Suprapubic skin (tissue), 4 donors: ENCODE data around the gene GAP43. TPM values are rescaled to one million over a fixed set of nuclear protein-coding genes. Genes with fewer than 3 reads are reported as not detected.
"Not testable (repeated sequence)": the region's sequence is repeated elsewhere in the genome, so short reads cannot be mapped to it uniquely, and the experiment has no call there.

Source experiments
- DNase-seq, 2 donors: peaks; one replicate each; pipeline ENCODE4 v3.0.0-alpha.2; 2019; ENCODE audit warnings: low spot score in 2 of 2
- H3K27ac ChIP-seq: fragments of 200-600 bp; sonication (generic); one replicate; pipeline ENCODE4 v1.5.1; 2019
- H3K27me3 ChIP-seq: fragments of 200-600 bp; sonication (generic); one replicate; pipeline ENCODE4 v1.5.1; 2019
- H3K36me3 ChIP-seq: fragments of 200-600 bp; sonication (generic); one replicate; pipeline ENCODE4 v1.5.1; 2019
- H3K4me1 ChIP-seq: fragments of 200-600 bp; sonication (generic); one replicate; pipeline ENCODE4 v1.5.1; 2019
- H3K4me3 ChIP-seq: fragments of 200-600 bp; sonication (generic); one replicate; pipeline ENCODE4 v1.5.1; 2019; ENCODE audit warnings: mild to moderate bottlenecking
- H3K9me3 ChIP-seq: fragments of 200-600 bp; sonication (generic); one replicate; pipeline ENCODE4 v1.5.1; 2019
- CTCF ChIP-seq, 2 donors: fragments of 200-600 bp in 1 of 2; fragments of 450-650 bp in 1 of 2; sonication (generic) in 1 of 2; IDR thresholded peaks; one replicate each; pipeline ENCODE4 v1.5.1; 2016 to 2019; ENCODE audit warnings: antibody characterized with exemption in 2 of 2, mild to moderate bottlenecking in 1 of 2, moderate library complexity in 1 of 2
- EP300 ChIP-seq: sonication (generic); formaldehyde crosslinking; IDR thresholded peaks from one replicate; pipeline ENCODE4 v1.6.1; 2017; ENCODE audit warnings: antibody characterized with exemption
- POLR2A ChIP-seq, 2 donors: fragments of 450-650 bp; IDR thresholded peaks; one replicate each; pipeline ENCODE4 v1.6.1; 2017; ENCODE audit warnings: antibody characterized with exemption in 2 of 2, mild to moderate bottlenecking in 2 of 2, moderate library complexity in 2 of 2
- POLR2AphosphoS5 ChIP-seq, 3 donors: sonication (generic); formaldehyde crosslinking; IDR thresholded peaks; one replicate each; pipeline ENCODE4 v1.6.1; 2017; ENCODE audit warnings: antibody characterized with exemption in 3 of 3
- WGBS: methylation state at CpG from one replicate; pipeline ENCODE4 v1.1.5; 2018; 5-methylcytosine and 5-hydroxymethylcytosine counted together
- total RNA-seq, 4 donors: library from RNA; depleted of rRNA; stranded (reverse); fragments of >200 nt; gene quantifications; one replicate each; pipeline ENCODE4 v1.1.0, GENCODE V29; 2016

Gene GAP43
- total RNA-seq, 4 donors from 2014 or later, result not detected

GRCh38 chr3:115727135-115727534 is 103.8 kb downstream of the GAP43 start:
- 74% methylated on average over 1 of the region's 1 CpG for WGBS
- Histone ChIP-seq H3K27ac (no peak overlapping the region), H3K4me1 (no peaks in the 10 kb centered on the region), H3K4me3 (no peak overlapping the region), H3K36me3 (no peaks in the 10 kb centered on the region), H3K27me3 (no peaks in the 10 kb centered on the region), H3K9me3 (no peaks in the 10 kb centered on the region)
- no peak for TF ChIP-seq EP300
- DNase-seq, result no peak

GRCh38 chr3:115728013-115728412 is 104.7 kb downstream of the GAP43 start:
- TF ChIP-seq EP300, result no peak
- no peak for TF ChIP-seq POLR2A (IDR thresholded peaks at IDR 0.05)
- no peaks in the 10 kb centered on the region for H3K36me3 ChIP-seq
- no peaks in the 10 kb centered on the region for H3K27me3 ChIP-seq
- DNase-seq, result no peak
- H3K27ac ChIP-seq, result no peak overlapping the region
- no peaks in the 10 kb centered on the region for H3K4me1 ChIP-seq
- H3K4me3 ChIP-seq, result no peak overlapping the region
- no peaks in the 10 kb centered on the region for H3K9me3 ChIP-seq

GRCh38 chr3:115736341-115736740 is 113.0 kb downstream of the GAP43 start:
- DNase-seq, H3K4me3 ChIP-seq, H3K27me3 ChIP-seq, H3K36me3 ChIP-seq, H3K4me1 ChIP-seq, H3K9me3 ChIP-seq, H3K27ac ChIP-seq: not testable (repeated sequence)
- 91% methylated on average over 3 of the region's 3 CpGs for WGBS

- Histone ChIP-seq H3K27me3 (no peaks in the 10 kb centered on the region), H3K27ac (no peak overlapping the region), H3K36me3 (no peaks in the 10 kb centered on the region), H3K4me1 (no peaks in the 10 kb centered on the region), H3K4me3 (no peak overlapping the region), H3K9me3 (no peaks in the 10 kb centered on the region)
- no peak for DNase-seq
- WGBS, result 100% methylated on average over 1 of the region's 5 CpGs
- no peak for TF ChIP-seq EP300
- no peak for TF ChIP-seq POLR2AphosphoS5 (IDR thresholded peaks at IDR 0.05)
Measured at GRCh38 chr3:115741650-115742049, 118.3 kb downstream of the GAP43 start.

- 81% methylated on average over 4 of the region's 4 CpGs for WGBS
- not testable (repeated sequence) for H3K27me3 ChIP-seq, DNase-seq
Measured at GRCh38 chr3:115744516-115744915, 121.2 kb downstream of the GAP43 start.

GRCh38 chr3:115752978-115753377 is 129.7 kb downstream of the GAP43 start:
- H3K36me3 ChIP-seq, H3K4me1 ChIP-seq, H3K27me3 ChIP-seq, DNase-seq, H3K9me3 ChIP-seq, H3K4me3 ChIP-seq, H3K27ac ChIP-seq: not testable (repeated sequence)
- WGBS, result 70% methylated on average over 1 of the region's 1 CpG

More at GRCh38 chr3:115744516-115744915, 121.2 kb downstream of the GAP43 start:
- not testable (repeated sequence) for H3K4me1 ChIP-seq, H3K4me3 ChIP-seq, H3K27ac ChIP-seq, H3K9me3 ChIP-seq, H3K36me3 ChIP-seq

GRCh38 chr3:115758076-115758763 is 134.9 kb downstream of the GAP43 start:
- Histone ChIP-seq H3K27me3 (no peaks in the 10 kb centered on the region), H3K4me3 (no peak overlapping the region), H3K9me3 (no peaks in the 10 kb centered on the region), H3K36me3 (no peaks in the 10 kb centered on the region), H3K27ac (no peak overlapping the region), H3K4me1 (no peaks in the 10 kb centered on the region)
- TF ChIP-seq EP300 (no peak), POLR2AphosphoS5 (IDR thresholded peaks at IDR 0.05) (no peak)
- no peak for DNase-seq
- 82% methylated on average over 1 of the region's 1 CpG for WGBS

- no peaks in the 10 kb centered on the region for H3K27me3 ChIP-seq
- WGBS, result 71% methylated on average over 3 of the region's 3 CpGs
- H3K4me1 ChIP-seq, result no peaks in the 10 kb centered on the region
- H3K27ac ChIP-seq, result no peak overlapping the region
- no peak for TF ChIP-seq CTCF (IDR thresholded peaks at IDR 0.05)
- TF ChIP-seq POLR2AphosphoS5 (IDR thresholded peaks at IDR 0.05), result no peak
- TF ChIP-seq EP300, result no peak
- TF ChIP-seq POLR2A (IDR thresholded peaks at IDR 0.05), result no peak
- H3K36me3 ChIP-seq, result no peaks in the 10 kb centered on the region
- no peaks in the 10 kb centered on the region for H3K9me3 ChIP-seq
- no peak overlapping the region for H3K4me3 ChIP-seq
- no peak for DNase-seq
Measured at GRCh38 chr3:115760716-115761115, 137.4 kb downstream of the GAP43 start.

- H3K27me3 ChIP-seq, result no peaks in the 10 kb centered on the region
- no peak overlapping the region for H3K4me3 ChIP-seq
- TF ChIP-seq POLR2A (IDR thresholded peaks at IDR 0.05), result no peak
- no peak for TF ChIP-seq POLR2AphosphoS5 (IDR thresholded peaks at IDR 0.05)
- TF ChIP-seq CTCF (IDR thresholded peaks at IDR 0.05), result no peak
- no peak for TF ChIP-seq EP300
- no peaks in the 10 kb centered on the region for H3K36me3 ChIP-seq
- H3K4me1 ChIP-seq, result no peaks in the 10 kb centered on the region
- no peak overlapping the region for H3K27ac ChIP-seq
- DNase-seq, result no peak
- no peaks in the 10 kb centered on the region for H3K9me3 ChIP-seq
Measured at GRCh38 chr3:115761927-115762305, 138.6 kb downstream of the GAP43 start.
